IMR-90 (cell line): ENCODE measurements around the gene PIK3IP1.

ENCODE experiments used
- MAFK ChIP-seq: IDR thresholded peaks from 2 replicates; pipeline ENCODE4 v1.6.1; 2012; ENCODE audit warnings: low read depth, low read length, improper control_type of control experiment
- POLR2A ChIP-seq: IDR thresholded peaks from 2 replicates; pipeline ENCODE4 v1.6.1; 2012; ENCODE audit warnings: mild to moderate bottlenecking, low read depth, low read length
- RCOR1 ChIP-seq: IDR thresholded peaks from 2 replicates; pipeline ENCODE4 v1.6.1; 2012; ENCODE audit warnings: mild to moderate bottlenecking, low read length, improper control_type of control experiment; ENCODE audit not compliant: insufficient replicate concordance
- SMC3 ChIP-seq: fragments of 150-350 bp; IDR thresholded peaks from 2 replicates; pipeline ENCODE4 v1.6.1; 2016; ENCODE audit warnings: low read depth, mild to moderate bottlenecking, antibody characterized with exemption, low read length, moderate library complexity
- TF ChIP-seq, protein P1 (sequence below): conservative IDR thresholded peaks from 2 replicates; pipeline ENCODE4 v1.5.1; 2012; ENCODE audit warnings: mild to moderate bottlenecking, low read depth, low read length, improper control_type of control experiment
- TF ChIP-seq, protein P2 (sequence below): fragments of 150-350 bp; IDR thresholded peaks from 2 replicates; pipeline ENCODE4 v1.6.1; 2017; ENCODE audit warnings: mild to moderate bottlenecking, antibody characterized with exemption, low read length, low read depth

DNA sequence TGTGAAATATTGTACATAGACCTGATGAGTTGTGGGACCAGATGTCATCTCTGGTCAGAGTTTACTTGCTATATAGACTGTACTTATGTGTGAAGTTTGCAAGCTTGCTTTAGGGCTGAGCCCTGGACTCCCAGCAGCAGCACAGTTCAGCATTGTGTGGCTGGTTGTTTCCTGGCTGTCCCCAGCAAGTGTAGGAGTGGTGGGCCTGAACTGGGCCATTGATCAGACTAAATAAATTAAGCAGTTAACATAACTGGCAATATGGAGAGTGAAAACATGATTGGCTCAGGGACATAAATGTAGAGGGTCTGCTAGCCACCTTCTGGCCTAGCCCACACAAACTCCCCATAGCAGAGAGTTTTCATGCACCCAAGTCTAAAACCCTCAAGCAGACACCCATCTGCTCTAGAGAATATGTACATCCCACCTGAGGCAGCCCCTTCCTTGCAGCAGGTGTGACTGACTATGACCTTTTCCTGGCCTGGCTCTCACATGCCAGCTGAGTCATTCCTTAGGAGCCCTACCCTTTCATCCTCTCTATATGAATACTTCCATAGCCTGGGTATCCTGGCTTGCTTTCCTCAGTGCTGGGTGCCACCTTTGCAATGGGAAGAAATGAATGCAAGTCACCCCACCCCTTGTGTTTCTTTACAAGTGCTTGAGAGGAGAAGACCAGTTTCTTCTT lies 12.3 kb downstream of the PIK3IP1 start:
- TF ChIP-seq, protein P1, sequence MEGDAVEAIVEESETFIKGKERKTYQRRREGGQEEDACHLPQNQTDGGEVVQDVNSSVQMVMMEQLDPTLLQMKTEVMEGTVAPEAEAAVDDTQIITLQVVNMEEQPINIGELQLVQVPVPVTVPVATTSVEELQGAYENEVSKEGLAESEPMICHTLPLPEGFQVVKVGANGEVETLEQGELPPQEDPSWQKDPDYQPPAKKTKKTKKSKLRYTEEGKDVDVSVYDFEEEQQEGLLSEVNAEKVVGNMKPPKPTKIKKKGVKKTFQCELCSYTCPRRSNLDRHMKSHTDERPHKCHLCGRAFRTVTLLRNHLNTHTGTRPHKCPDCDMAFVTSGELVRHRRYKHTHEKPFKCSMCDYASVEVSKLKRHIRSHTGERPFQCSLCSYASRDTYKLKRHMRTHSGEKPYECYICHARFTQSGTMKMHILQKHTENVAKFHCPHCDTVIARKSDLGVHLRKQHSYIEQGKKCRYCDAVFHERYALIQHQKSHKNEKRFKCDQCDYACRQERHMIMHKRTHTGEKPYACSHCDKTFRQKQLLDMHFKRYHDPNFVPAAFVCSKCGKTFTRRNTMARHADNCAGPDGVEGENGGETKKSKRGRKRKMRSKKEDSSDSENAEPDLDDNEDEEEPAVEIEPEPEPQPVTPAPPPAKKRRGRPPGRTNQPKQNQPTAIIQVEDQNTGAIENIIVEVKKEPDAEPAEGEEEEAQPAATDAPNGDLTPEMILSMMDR: no peak
- TF ChIP-seq MAFK (no peak), POLR2A (no peak), SMC3 (no peak), RCOR1 (no peak)
- TF ChIP-seq, protein P2, sequence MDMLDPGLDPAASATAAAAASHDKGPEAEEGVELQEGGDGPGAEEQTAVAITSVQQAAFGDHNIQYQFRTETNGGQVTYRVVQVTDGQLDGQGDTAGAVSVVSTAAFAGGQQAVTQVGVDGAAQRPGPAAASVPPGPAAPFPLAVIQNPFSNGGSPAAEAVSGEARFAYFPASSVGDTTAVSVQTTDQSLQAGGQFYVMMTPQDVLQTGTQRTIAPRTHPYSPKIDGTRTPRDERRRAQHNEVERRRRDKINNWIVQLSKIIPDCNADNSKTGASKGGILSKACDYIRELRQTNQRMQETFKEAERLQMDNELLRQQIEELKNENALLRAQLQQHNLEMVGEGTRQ: no peak
